Adrenal gland (tissue), 5 donors: ENCODE measurements around the gene TEKTIP1.

Experiments
- CTCF ChIP-seq, 6 experiments: fragments of 450-650 bp in 4 of 6; fragments of 200-600 bp in 2 of 6; sonication (generic) in 1 of 6; IDR thresholded peaks; 1 replicate in 5 of 6; 2 replicates in 1 of 6; pipeline versions ENCODE4 v1.5.1 to v1.8.0; 2016 to 2021; ENCODE audit warnings: antibody characterized with exemption in 6 of 6, mild to moderate bottlenecking in 2 of 6, moderate library complexity in 1 of 6
- POLR2A ChIP-seq, 2 donors: fragments of 450-650 bp; IDR thresholded peaks; one replicate each; pipeline ENCODE4 v1.6.1; 2017; ENCODE audit warnings: antibody characterized with exemption in 2 of 2, mild to moderate bottlenecking in 2 of 2, moderate library complexity in 1 of 2
- donor health status: DM: no; HTN: no; CAD: no.

GRCh38 chr19:3545669-3546034 is 6.7 kb downstream of the TEKTIP1 start:
- TF ChIP-seq CTCF (IDR thresholded peaks at IDR 0.05) (no peak), POLR2A (IDR thresholded peaks at IDR 0.05) (no peak)
